VCaP (cell line): ENCODE results near the gene GTPBP4.

ENCODE experiments used
- H3K27ac ChIP-seq: fragments of 450-650 bp; 2 replicates; pipeline ENCODE4 v1.5.1; 2017
- CTCF ChIP-seq: fragments of 450-650 bp; conservative IDR thresholded peaks from 2 replicates; pipeline ENCODE4 v1.5.1; 2017; ENCODE audit warnings: mild to moderate bottlenecking, moderate library complexity

Gene GTPBP4

GRCh38 chr10:1049425-1049958 is 61.3 kb downstream of the GTPBP4 start:
- TF ChIP-seq CTCF: no peak
- peak overlapping the region; percentile 92 for H3K27ac ChIP-seq

- TF ChIP-seq CTCF: no peak
- H3K27ac ChIP-seq: peak overlapping the region; percentile 92
These were observed 61.9 kb downstream of the GTPBP4 start for GRCh38 chr10:1050145-1050544.

- H3K27ac ChIP-seq: peak overlapping the region; percentile 92
- TF ChIP-seq CTCF: peak; percentile 27; the same call in 1 of the 2 replicates
These were observed 62.3 kb downstream of the GTPBP4 start for GRCh38 chr10:1050554-1050953.

- TF ChIP-seq CTCF: no peak
- H3K27ac ChIP-seq: no peak overlapping the region; the same call in 1 of the 2 replicates
These were observed 66.5 kb downstream of the GTPBP4 start for GRCh38 chr10:1054684-1055083.

- TF ChIP-seq CTCF: no peak
- peak within 1 kb of the TSS; percentile 93 for H3K27ac ChIP-seq
These were observed 68.3 kb downstream of the GTPBP4 start, which contains the start of gene WDR37 for GRCh38 chr10:1056326-1057105. WDR37 (plus strand) TSS chr10:1056385; CDS start chr10:1072156, 15,771 bp downstream.

- no peak for TF ChIP-seq CTCF
- peak overlapping the region; percentile 93 for H3K27ac ChIP-seq
These were observed 68.9 kb downstream of the GTPBP4 start for GRCh38 chr10:1057106-1057657.

GRCh38 chr10:1058017-1058416 is 69.8 kb downstream of the GTPBP4 start:
- TF ChIP-seq CTCF: no peak
- H3K27ac ChIP-seq: peak overlapping the region; percentile 93
